ENCODE data around the gene HOXA7. TPM values are rescaled to one million over a fixed set of nuclear protein-coding genes. Genes with fewer than 3 reads are reported as not detected.
A peak's percentile ranks its signal among the peaks of the same experiment; 100 is the strongest.

Gene HOXA7
- total RNA-seq: not detected

DNA sequence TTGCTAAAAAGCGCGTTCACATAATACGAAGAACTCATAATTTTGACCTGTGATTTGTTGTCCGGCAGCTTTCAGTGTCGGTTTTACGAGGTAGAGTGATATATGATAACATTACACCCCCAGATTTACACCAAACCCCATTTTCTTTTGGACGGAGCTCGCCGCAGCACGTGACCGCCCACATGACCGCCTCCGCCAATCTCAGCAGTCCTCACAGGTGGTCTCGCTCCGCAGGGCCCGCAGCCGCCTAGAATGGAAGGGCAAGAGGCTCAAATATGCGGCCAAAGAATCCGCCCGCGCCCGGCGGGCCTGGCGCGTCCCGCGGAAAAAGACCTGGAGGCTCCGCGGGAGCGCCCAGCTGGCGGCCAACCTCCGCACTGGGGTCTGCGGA, at the start of gene HOXA7:
Gene HOXA7 (minus strand): TSS at position 168 of the 391 bp plus-strand sequence. CDS start 130 bp downstream, at position 38.
- Mint-ChIP-seq H3K27ac (no peak within 1 kb of the TSS), H3K4me1 (ENCODE audit: low read depth) (peaks cover 47% of the 10 kb centered on the region), H3K4me3 (peak within 1 kb of the TSS; percentile 49), H3K9me3 (no peaks in the 10 kb centered on the region), H3K27me3 (ENCODE audit: low read depth) (peaks cover 85% of the 10 kb centered on the region), H3K36me3 (ENCODE audit: low read depth) (no peaks in the 10 kb centered on the region)
- intact Hi-C loops (cut with micrococcal nuclease): loop anchor here (1.0 to 10.0 kb wide), 2 partner anchors 10 to 862 kb away; partner anchors contain the start of gene SNX10
- CTCF ChIA-PET: interaction anchor here (1.5 kb wide), 1 partner anchor 8 kb away, joined by 3 read pairs; no protein-coding TSS in a partner anchor
- no peak for DNase-seq

DNA sequence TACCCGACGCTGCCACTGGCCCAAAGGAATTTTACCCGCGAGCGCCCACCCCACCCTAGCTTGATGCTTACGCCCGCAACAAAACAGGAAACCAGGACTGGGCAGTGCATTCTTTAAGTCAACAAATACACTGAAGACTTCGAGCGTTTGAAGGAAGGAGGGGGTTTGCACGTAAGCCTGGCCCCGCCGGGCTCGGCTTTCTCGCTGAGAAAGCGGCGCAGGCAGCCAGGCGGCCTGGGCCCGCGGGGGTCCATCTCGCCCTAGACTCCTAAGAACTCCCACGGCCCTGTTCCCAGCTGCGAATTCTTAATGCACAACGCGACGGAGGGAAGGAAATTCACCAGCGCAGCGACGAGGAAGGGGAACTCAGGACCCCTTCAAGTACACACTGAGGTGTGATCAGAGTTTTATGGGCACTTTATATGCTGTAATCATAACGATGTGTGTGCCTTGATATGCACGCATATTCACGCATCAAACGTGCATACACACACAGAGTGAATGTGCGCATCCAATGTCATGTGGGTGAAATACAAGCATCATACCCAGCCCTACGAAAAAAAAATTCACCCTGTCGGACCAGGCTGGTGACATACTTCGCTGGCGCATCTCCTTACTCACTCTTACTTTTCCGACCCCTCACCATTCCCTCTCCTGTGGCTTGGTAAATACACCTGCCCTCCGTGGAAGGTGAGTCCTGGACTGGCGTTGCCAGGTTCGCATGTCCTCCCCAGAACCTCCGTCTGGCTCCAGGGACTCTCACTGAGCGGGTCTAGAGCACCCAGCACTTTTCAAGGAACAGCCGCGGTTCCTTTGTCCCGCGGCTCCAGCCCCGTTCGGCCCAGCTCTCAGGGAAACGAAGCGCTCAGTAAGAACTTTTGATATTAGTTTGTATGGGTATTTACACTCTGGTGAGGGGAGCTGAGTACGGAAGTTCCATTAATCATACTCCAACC, 49.1 kb upstream of the HOXA7 start:
- Mint-ChIP-seq H3K9me3 (no peaks in the 10 kb centered on the region), H3K27me3 (ENCODE audit: low read depth) (peaks cover 89% of the 10 kb centered on the region), H3K36me3 (ENCODE audit: low read depth) (no peaks in the 10 kb centered on the region), H3K27ac (no peak overlapping the region), H3K4me1 (ENCODE audit: low read depth) (peaks cover 39% of the 10 kb centered on the region), H3K4me3 (no peak overlapping the region)
- intact Hi-C loops (cut with micrococcal nuclease): no loop called here
- DNase-seq: no peak
- CTCF ChIA-PET: interaction anchor here (1.0 kb wide), 1 partner anchor 8 kb away, joined by 3 read pairs; no protein-coding TSS in a partner anchor

DNA sequence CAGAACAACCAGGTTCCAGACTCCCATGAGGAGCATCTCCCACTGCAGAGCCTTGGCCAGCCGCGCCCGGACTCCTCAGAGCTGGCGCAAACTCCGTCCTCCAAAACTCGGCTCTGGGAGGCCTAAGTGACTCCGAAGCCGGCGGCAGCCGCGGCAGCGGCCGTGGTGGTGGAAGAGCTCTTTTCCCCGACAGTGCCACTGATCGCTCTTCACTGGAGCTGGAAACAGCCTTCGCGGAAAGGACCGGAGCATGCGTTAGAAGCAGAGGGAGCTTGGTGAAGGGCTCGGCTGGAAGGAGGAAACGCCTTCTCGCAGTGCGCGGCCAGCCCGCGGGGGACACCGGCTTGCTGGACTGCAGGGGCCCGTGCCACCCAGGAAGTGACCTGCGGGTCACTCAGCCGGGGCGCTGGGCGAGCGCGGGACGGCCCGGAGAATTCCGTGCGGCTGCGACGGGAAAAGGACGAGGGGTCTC, 48.4 kb upstream of the HOXA7 start:
- intact Hi-C loops (cut with micrococcal nuclease): loop anchor here (5.0 kb wide), 1 partner anchor 38 kb away; the partner anchor contains the start of gene HOXA9
- CTCF ChIA-PET: interaction anchor here (1.0 kb wide), 2 partner anchors 8 to 9 kb away, joined by 3 to 4 read pairs; no protein-coding TSS in a partner anchor
- peaks cover 38% of the 10 kb centered on the region for H3K4me1 Mint-ChIP-seq (ENCODE audit: low read depth)
- no peak for DNase-seq
- no peak overlapping the region for H3K4me3 Mint-ChIP-seq
- no peaks in the 10 kb centered on the region for H3K36me3 Mint-ChIP-seq (ENCODE audit: low read depth)
- no peaks in the 10 kb centered on the region for H3K9me3 Mint-ChIP-seq
- peaks cover 86% of the 10 kb centered on the region for H3K27me3 Mint-ChIP-seq (ENCODE audit: low read depth)
- H3K27ac Mint-ChIP-seq: no peak overlapping the region

DNA sequence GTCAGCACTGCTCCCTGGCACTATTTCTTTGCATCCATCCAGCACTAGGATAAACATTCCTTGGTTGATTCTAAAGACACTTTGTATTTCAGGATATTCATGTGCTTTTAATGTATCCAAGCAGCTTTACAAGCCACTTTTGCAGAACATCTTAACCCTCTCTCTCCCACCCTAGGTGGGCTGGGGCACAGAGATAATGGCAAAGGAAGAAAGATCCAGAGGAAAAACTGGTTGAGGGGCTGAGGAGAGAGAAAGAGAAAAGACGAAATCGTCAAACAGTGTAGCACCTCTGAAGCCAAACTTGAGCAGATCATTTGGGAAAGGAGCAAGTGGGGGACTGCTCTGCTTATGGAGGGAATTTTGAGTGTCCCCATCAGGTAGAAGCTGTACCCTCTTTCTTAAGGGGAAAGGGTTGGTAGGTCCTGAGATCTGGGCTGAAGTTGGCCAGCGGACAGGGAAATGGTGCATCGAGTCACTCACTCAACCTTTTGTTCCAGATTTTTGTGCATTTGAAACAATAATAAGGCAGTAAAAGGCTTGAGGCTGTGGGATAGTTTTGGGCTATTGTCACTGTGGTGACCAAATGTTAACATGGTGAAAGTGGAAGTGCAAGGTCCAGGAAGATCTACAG, 47.6 kb upstream of the HOXA7 start:
- peaks cover 81% of the 10 kb centered on the region for H3K27me3 Mint-ChIP-seq (ENCODE audit: low read depth)
- no peak for DNase-seq
- intact Hi-C loops (cut with micrococcal nuclease): loop anchor here (1.0 to 5.0 kb wide), 2 partner anchors 9 to 37 kb away; partner anchors contain the start of gene HOXA9
- H3K27ac Mint-ChIP-seq: no peak overlapping the region
- H3K4me1 Mint-ChIP-seq (ENCODE audit: low read depth): peaks cover 39% of the 10 kb centered on the region
- H3K36me3 Mint-ChIP-seq (ENCODE audit: low read depth): no peaks in the 10 kb centered on the region
- CTCF ChIA-PET: interaction anchor here (0.9 to 1.0 kb wide), 3 partner anchors 8 to 373 kb away, joined by 3 to 4 read pairs (median 3); no protein-coding TSS in a partner anchor
- H3K9me3 Mint-ChIP-seq: no peaks in the 10 kb centered on the region
- H3K4me3 Mint-ChIP-seq: no peak overlapping the region

DNA sequence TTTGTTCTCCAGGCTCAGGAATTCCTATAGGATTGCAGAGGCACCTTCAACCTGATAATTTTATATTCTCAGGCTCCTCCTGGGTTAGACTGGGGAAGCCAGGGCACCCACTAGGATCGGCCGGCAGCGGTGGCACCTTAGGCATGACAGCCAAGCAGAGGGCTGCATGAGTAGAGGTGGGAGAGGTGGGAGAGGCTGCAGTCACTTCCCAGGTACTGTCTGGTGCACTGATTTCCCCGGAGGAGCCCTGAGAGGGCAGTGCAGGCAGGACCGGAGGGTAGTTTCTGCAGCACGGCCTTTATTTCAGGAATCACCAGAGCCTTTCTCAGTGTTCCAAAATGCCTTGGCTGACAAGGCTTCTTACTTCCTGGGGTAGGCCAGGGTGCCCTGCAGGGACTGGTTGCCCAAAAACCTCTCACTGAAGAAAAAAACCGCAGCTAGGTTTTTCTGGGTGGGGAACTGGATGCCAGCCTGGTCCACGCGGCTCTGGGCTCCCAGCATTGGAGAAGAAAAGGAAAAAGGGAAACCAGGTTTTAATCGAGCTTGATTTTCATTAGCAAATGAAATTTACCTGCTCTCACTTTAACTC, 47.0 kb upstream of the HOXA7 start:
- intact Hi-C loops (cut with micrococcal nuclease): loop anchor here (1.0 to 5.0 kb wide), 2 partner anchors 8 to 36 kb away; partner anchors contain the start of gene HOXA9
- no peak for DNase-seq
- Mint-ChIP-seq H3K27ac (no peak overlapping the region), H3K4me1 (ENCODE audit: low read depth) (peaks cover 43% of the 10 kb centered on the region), H3K36me3 (ENCODE audit: low read depth) (no peaks in the 10 kb centered on the region), H3K4me3 (no peak overlapping the region), H3K27me3 (ENCODE audit: low read depth) (peaks cover 81% of the 10 kb centered on the region), H3K9me3 (no peaks in the 10 kb centered on the region)
- CTCF ChIA-PET: interaction anchor here (0.9 to 1.2 kb wide), 2 partner anchors 52 to 373 kb away, joined by 3 read pairs; no protein-coding TSS in a partner anchor

DNA sequence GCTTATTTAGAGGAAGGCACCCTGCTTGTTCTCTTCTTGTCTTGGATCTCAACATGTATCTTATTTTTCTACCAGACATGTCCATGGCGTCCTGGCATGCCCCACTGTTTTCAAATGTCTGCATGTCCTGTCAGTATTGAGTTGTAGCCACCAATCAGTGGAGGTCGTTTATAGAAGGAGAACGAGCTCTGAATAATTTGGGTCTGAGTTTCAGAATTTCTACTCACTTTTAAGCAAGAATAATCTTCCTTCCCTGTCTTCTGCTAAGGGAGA, 46.3 kb upstream of the HOXA7 start:
- H3K4me3 Mint-ChIP-seq: no peak overlapping the region
- peaks cover 46% of the 10 kb centered on the region for H3K4me1 Mint-ChIP-seq (ENCODE audit: low read depth)
- H3K9me3 Mint-ChIP-seq: no peaks in the 10 kb centered on the region
- intact Hi-C loops (cut with micrococcal nuclease): loop anchor here (1.0 to 5.0 kb wide), 2 partner anchors 7 to 35 kb away; partner anchors contain the start of gene HOXA9
- no peak overlapping the region for H3K27ac Mint-ChIP-seq
- DNase-seq: no peak
- H3K27me3 Mint-ChIP-seq (ENCODE audit: low read depth): peaks cover 85% of the 10 kb centered on the region
- CTCF ChIA-PET: interaction anchor here (0.6 to 1.2 kb wide), 2 partner anchors 40 to 52 kb away, joined by 3 read pairs; no protein-coding TSS in a partner anchor
- no peaks in the 10 kb centered on the region for H3K36me3 Mint-ChIP-seq (ENCODE audit: low read depth)

DNA sequence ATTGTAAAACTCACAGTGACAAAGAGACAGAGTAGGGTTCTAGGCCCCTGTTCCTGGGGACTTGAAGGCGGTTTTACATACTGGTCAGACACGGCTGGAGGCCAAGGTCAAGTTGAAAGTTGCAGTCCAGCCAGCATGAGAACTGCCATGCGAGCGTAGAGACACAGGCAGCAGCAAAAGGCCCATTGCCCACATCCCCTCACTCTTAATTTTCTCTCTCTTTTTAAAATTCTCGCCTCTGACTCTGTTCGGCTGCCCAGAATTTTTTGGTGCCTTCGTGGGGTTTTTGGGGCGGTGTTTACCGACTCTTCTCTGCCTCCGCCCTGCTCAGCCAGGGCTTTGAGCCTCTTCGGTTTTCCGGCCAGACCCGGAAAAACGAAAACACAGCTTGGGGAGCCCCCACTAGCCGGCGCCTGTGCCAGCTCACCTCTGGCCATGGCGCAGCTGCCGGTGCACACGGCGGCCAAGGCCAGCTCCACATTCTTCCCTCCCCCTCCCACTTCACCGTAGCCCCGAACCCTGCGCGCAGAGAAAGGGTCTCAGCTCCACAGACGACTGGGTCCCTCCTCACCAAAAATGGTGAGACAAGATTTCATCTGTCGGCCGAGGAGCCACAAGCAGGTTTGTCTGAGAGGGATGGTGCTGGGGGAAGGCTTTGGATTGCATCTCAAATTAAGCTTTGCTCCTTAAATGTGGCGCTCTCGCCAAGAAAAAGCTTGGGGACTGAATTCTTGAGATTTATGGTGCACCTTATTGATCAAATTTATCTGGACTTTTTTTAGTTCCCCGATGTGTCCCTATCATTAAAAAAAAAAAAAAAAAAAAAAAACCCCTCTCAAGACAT, 45.8 kb upstream of the HOXA7 start:
- CTCF ChIA-PET: interaction anchor here (0.6 to 1.2 kb wide), 2 partner anchors 40 to 51 kb away, joined by 3 read pairs; no protein-coding TSS in a partner anchor
- no peaks in the 10 kb centered on the region for H3K36me3 Mint-ChIP-seq (ENCODE audit: low read depth)
- H3K4me3 Mint-ChIP-seq: no peak overlapping the region
- peaks cover 85% of the 10 kb centered on the region for H3K27me3 Mint-ChIP-seq (ENCODE audit: low read depth)
- intact Hi-C loops (cut with micrococcal nuclease): loop anchor here (5.0 kb wide), 1 partner anchor 35 kb away; the partner anchor contains the start of gene HOXA9
- no peak overlapping the region for H3K27ac Mint-ChIP-seq
- H3K4me1 Mint-ChIP-seq (ENCODE audit: low read depth): peaks cover 46% of the 10 kb centered on the region
- DNase-seq: no peak
- no peaks in the 10 kb centered on the region for H3K9me3 Mint-ChIP-seq

DNA sequence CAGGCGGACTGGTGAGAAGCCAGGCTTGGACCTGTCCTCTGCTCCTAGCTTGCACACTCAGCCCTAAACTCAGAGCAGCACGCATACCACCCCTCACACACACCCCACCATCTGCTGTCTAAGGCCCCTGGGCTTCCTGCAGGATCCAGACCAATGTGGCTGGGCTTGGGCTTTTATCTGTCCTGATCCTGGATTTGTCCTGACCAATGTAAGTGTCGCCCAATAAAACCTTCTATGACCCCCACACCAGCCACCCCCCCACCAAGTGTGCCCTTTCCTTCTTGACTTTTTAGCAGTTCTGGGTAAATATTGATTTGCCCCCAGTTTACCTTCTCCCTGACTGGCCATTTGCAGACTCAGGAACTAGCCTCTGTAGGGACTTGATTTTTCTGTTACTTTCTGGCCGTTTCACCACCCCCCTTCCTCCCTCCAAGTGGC, 45.1 kb upstream of the HOXA7 start:
- H3K4me3 Mint-ChIP-seq: no peak overlapping the region
- H3K27me3 Mint-ChIP-seq (ENCODE audit: low read depth): peaks cover 83% of the 10 kb centered on the region
- H3K9me3 Mint-ChIP-seq: no peaks in the 10 kb centered on the region
- no peak for DNase-seq
- H3K36me3 Mint-ChIP-seq (ENCODE audit: low read depth): no peaks in the 10 kb centered on the region
- intact Hi-C loops (cut with micrococcal nuclease): loop anchor here (5.0 kb wide), 1 partner anchor 34 kb away; the partner anchor contains the start of gene HOXA9
- no peak overlapping the region for H3K27ac Mint-ChIP-seq
- CTCF ChIA-PET: no interaction called here
- peaks cover 46% of the 10 kb centered on the region for H3K4me1 Mint-ChIP-seq (ENCODE audit: low read depth)

DNA sequence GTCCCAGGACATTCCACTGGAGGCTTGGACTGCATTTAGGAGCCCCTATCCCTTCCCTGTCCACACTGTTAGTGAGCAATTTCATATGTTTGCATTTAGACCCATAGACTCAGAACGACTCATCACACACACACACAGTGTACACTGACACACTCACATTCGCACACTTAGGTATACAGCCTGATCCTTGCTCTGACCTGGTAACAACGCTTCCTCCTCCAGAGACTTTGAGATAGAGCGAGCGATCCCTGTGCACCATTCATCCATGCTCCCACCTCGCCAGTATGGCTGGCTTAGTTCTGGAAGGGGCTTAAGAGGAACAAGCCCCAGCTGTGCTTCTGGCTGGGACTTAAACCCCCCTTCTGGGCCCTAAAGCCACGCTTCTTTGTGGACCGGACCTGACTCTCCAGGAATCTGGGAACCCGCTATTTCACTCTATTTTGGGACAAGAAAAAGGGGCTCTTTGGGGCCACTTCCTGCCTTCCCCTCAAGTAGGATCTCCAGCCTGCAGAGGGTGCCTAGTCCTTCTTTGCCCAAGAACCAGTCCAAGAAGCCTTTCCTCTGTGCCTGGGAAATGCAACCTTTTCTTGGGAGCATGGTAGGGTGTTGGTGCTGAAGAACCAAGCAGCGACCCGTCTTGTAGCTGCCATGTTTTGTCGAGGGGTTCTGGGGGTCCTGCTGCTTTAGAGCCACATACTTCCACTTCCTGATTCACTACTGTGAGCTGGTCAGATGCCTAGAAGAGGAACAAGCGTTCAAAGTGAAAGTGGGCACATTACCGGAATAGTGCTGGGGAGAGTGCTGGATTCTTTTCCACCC, 44.5 kb upstream of the HOXA7 start:
- H3K4me3 Mint-ChIP-seq: peak overlapping the region; percentile 57
- CTCF ChIA-PET: interaction anchor here (1.0 to 1.7 kb wide), 2 partner anchors 14 to 584 kb away, joined by 3 read pairs; no protein-coding TSS in a partner anchor
- H3K27me3 Mint-ChIP-seq (ENCODE audit: low read depth): peaks cover 81% of the 10 kb centered on the region
- H3K9me3 Mint-ChIP-seq: no peaks in the 10 kb centered on the region
- no peak overlapping the region for H3K27ac Mint-ChIP-seq
- no peaks in the 10 kb centered on the region for H3K36me3 Mint-ChIP-seq (ENCODE audit: low read depth)
- DNase-seq: no peak
- H3K4me1 Mint-ChIP-seq (ENCODE audit: low read depth): peaks cover 44% of the 10 kb centered on the region
- intact Hi-C loops (cut with micrococcal nuclease): loop anchor here (5.0 kb wide), 1 partner anchor 34 kb away; the partner anchor contains the start of gene HOXA9

Measured in activated naive CD4-positive, alpha-beta T cell treated with anti-CD3 and anti-CD28 coated beads for 36 hours (primary cell).